HG03196 (cell line): ENCODE results near the gene ZNF724.
"Not testable (repeated sequence)": the region's sequence is repeated elsewhere in the genome, so short reads cannot be mapped to it uniquely, and the experiment has no call there.

Experiments used
- ATAC-seq: cut with Tn5 transposase; IDR thresholded peaks from one replicate; pipeline ENCODE4 v1.9.1; 2021; ENCODE audit not compliant: unreplicated experiment

ZNF724 gene

DNA sequence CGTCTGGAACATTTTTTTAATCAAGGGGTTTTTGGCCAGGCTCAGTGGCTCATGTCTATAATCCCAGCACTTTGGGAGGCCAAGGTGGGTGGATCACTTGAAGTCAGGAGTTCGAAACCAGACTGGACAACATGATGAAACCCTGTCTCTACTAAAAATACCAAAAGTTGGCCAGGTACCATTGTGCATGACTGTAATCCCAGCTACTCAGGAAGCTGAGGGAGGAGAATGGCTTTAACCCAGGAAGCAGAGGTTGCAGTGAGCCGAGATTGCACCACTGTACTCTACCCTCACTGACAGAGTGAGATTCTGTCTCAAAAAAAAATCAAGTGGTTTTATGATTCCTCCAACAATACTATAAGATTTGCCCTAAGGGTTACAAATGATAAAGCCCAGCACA is 3.1 kb upstream of the ZNF724 start:
- not testable (repeated sequence) for ATAC-seq

DNA sequence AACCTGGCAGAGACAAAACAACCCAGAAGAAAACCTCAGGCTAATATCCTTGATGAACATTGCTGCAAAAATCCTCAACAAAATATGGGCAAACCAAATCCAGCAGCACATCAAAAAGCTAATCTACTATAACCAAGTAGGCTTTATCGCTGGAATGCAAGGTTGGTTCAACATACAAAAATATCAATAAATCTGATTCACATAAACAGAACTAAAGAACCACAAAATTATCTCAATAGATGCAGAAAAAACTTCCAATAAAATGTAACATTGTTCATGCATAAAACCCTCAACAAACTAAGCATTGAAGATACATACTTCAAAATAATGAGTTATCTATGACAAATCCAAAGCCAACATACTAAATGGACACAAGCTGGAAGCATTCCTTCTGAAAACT is 8.8 kb downstream of the ZNF724 start:
- ATAC-seq: no peak

DNA sequence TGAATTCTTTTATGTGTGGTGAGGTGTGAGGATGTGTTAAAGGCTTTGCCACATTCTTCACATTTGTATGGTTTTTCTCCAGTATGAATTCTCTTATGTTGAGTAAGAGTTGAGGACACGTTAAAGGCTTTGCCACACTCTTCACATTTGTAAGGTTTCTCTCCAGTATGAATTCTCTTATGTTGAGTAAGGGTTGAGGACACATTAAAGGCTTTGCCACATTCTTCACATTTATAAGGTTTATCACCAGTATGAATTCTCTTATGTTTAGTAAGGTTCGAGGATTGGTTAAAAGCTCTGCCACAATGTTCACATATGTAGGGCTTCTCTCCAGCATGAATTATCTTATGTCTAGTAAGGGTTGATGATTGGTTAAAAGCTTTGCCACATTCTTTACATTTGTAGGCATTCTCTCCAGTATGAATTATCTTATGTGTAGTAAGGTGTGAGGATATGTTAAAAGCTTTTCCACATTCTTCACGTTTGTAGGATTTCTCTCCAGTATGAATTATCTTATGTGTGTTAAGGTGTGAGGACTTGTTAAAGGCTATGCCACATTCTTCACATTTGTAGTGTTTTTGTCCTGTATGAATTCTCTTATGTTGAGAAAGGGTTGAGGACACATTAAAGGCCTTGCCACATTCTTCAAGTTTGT is 27.1 kb downstream of the ZNF724 start:
- no peak for ATAC-seq

DNA sequence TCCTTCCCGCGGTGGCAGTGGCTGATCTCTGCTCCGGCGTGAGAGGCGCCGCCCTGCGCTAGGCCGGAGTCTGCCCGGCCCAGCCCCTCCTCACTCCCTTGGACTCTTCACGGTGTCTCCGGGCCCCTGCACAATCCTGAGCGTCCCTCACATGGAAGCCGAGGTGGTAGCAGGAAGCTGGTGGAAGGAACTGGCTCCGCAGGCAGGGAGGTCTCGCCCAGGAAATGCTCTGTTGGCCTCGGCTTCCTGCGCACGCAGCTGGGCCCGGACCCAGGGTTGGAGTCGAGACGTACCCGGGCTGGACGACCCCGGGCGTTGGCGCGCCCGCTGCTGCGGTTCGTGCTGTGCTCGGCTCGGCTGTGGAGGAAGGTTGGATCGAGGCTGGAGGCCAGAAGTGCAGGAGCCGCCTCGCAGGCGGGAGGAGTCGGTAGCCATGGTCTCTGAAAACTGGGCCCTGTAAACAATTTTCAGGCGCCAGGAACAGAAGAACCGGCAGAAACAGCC is 46.3 kb downstream of the ZNF724 start:
- ATAC-seq: no peak

DNA sequence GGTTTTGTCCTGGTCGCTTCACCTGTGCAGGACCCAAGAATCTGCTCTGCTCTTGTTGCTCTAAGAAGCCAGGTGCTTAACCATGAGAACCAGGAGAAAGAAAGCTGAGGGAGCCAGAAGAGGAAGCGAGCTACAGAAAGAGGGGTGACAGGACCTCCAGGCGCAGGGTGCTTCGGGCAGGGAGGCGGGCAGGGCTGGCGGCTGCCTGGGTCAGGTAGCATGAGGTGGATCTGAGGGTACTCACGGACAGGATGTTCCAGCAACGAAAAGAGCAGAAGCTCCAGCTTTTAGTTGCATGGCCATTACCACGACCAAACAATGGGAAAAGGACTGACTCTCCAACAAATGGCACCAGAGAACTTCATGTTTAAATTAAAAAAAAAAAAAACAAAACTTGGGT is 59.9 kb downstream of the ZNF724 start:
- no peak for ATAC-seq

DNA sequence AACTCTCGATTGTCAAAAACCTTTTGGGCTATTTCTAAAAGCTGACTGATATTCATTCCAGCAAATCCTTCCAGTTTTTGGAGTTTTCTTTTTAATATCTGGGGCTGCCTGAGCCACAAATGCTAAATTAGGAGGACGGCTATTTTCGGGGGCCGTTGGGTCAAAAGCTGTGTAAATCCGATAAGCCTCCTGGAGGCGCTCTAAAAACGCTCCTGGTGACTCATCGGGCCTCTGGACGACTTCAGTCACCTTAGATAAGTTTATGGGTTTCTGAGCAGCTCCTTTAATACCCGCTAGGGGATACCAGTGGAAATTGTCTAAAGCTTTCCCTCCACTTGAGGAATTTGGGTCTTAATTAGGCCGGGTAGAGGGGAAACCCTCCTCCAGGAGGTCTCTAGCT is 66.9 kb downstream of the ZNF724 start:
- no peak for ATAC-seq
